Stimulated activated CD8-positive, alpha-beta memory T cell treated with anti-CD3 and anti-CD28 coated beads, Interleukin-15, amount 100 ng/mL, for 4 hours (primary cell): ENCODE data around the gene MCM3AP.
A peak's percentile ranks its signal among the peaks of the same experiment; 100 is the strongest.
"Not testable (repeated sequence)": the region's sequence is repeated elsewhere in the genome, so short reads cannot be mapped to it uniquely, and the experiment has no call there.

Source experiments
- DNase-seq, 2 donors: peaks; one replicate each; pipeline ENCODE4 v3.0.0-alpha.2; 2020; ENCODE audit warnings: low read depth in 2 of 2

MCM3AP gene

GRCh38 chr21:46243960-46244361 is 41.5 kb downstream of the MCM3AP start:
- DNase-seq, result no peak

DNA sequence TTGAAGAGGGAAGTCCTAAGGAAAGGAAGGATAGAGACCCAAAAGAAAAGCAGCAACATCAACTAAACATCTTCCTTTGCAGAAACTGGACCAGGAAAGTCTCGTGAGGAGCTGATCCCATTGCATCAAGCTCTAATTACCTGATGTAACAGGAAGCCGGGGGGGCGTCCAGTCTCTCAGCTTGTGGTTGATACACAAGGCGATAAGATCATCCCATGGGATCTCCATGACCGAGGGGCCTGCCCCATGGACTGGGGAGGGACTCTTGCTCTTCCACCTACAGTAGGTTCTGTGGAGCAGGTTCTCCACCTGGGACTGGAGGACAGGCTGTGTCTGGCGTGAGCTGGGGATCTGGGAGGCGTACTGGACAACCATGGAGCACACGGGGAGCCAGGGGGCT is 42.1 kb downstream of the MCM3AP start:
- no peak for DNase-seq

GRCh38 chr21:46241577-46241976 is 43.8 kb downstream of the MCM3AP start:
- DNase-seq, result not testable (repeated sequence)

DNA sequence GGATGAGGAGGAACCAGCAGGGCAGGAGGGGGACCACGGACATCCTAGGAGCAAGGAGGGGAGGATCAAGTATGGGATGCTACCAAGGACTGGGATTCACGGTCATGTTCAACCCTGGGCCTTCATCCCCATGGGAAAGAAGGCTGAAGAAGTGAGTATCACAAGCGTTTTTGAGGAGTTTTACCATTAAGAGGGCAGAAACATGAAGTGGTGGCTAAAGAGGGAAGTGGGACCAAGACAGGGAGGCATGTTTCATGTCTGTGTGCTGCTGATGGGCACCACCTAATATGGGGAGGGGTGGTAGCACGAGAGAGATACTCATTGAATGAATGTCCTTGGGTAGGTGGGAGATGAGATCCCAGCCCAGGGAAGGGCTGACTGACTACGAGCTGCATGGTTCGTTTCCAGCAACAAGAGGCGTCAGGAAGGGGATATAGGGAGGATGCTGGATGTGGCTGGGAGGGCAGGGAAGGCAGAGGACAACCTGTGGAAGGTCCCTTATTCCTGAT is 45.5 kb downstream of the MCM3AP start:
- no peak for DNase-seq

DNA sequence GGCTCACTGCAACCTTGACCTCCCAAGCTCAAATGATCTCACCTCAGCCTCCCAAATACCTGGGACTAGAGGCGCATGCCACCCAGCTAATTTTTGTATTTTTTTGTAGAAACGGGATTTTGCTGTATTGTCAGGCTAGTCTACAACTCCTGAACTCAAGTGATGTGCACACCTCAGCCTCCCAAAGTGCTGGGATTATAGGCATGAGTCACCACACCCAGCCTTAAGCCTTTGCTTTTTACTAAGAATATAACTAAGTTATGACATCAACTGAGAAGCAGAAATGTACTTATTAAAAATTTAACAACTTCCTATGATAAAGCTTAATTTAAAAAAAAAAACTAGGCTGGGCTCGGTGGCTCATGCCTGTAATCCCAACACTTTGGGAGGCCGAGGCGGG is 47.9 kb downstream of the MCM3AP start:
- no peak for DNase-seq

- no peak for DNase-seq
Measured at GRCh38 chr21:46234436-46234950, 50.9 kb downstream of the MCM3AP start.

- DNase-seq, result no peak
Measured at GRCh38 chr21:46229923-46230260, 55.5 kb downstream of the MCM3AP start.

GRCh38 chr21:46229133-46229922 is 56.1 kb downstream of the MCM3AP start:
- peak in 1 of 2 donors; percentile 11 for DNase-seq

DNA sequence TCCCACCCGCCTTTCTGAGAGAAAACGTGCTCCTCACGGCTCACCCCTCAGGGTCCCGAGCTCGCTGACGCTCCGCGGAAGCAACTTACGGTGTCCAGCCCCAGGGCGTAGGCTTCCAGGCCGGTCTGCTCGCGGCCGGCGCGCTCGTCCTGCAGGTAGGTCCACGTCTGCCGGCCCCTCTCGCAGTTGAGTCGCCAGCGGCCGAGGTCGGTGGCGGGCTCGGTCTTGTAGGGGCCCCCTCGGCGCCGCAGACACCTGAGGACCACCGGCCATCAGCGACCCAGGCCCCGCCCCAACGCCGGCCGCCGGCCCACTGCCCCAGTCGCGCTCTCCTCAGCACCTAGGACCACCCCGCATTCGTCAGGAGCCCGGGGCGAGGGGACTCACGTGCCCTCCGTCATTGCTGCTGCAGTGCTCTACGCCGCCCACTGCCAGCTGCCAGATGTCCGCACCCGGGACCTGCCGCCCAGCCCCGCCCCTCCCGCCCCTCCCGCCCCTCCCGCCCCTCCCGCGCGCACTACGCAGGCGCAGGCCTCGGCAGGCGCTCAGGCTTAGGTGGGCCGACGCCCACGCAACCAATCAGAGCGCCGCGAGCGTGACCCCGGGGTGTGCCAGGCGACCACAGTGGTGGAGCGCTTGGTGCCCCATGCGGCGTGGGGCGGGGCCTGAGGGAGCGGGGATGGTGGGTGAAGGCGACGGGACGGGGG is 56.9 kb downstream of the MCM3AP start, which contains the start of gene LSS:
Gene LSS, minus strand, starts transcription at position 430 of the 707 bp plus-strand sequence. Its CDS starts 29 bp downstream, at position 401.
- DNase-seq, result peak; percentile 96

GRCh38 chr21:46227811-46228344 is 57.5 kb downstream of the MCM3AP start:
- no peak for DNase-seq

- no peak for DNase-seq
Measured at GRCh38 chr21:46226920-46227599, 58.4 kb downstream of the MCM3AP start.

DNA sequence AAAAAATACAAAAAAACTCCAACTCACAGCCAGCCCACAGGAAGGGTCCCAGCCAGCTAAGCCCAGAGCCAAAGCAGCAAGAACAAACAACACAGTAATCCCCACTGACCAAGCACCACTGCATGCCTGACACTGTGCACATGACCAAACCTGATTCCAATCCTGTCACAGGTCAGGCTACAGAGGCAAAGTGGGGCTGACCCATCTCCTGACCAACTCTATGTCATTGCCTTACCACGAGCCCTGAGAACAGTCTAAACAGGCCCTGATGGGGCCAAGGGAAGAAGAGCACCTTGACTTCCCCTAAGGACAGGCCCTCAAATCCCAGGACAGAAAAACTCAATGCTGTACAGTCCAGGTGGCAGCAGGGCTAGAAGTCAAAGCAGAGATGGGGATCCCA is 59.3 kb downstream of the MCM3AP start:
- DNase-seq, result no peak

- DNase-seq, result not testable (repeated sequence)
Measured at GRCh38 chr21:46223661-46224060, 61.8 kb downstream of the MCM3AP start.

DNA sequence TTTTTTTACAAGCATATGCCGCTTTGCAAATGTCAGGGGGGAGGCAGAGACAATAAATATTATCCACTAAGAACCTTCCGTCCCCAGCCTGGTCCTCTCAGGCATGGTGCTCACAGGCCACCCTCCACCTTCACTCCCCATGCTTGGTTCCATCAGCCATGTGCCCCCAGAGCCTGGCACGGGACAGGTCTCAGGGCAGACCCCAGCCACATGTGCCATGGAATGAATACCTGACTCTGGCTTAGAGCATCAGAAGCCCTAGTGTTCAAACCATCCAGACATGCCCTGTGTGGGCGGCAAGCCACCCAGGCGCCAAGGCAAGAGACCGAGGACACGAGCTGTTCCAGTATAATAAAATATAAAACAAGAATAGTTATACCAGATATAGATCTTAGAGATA is 62.2 kb downstream of the MCM3AP start:
- no peak for DNase-seq

DNA sequence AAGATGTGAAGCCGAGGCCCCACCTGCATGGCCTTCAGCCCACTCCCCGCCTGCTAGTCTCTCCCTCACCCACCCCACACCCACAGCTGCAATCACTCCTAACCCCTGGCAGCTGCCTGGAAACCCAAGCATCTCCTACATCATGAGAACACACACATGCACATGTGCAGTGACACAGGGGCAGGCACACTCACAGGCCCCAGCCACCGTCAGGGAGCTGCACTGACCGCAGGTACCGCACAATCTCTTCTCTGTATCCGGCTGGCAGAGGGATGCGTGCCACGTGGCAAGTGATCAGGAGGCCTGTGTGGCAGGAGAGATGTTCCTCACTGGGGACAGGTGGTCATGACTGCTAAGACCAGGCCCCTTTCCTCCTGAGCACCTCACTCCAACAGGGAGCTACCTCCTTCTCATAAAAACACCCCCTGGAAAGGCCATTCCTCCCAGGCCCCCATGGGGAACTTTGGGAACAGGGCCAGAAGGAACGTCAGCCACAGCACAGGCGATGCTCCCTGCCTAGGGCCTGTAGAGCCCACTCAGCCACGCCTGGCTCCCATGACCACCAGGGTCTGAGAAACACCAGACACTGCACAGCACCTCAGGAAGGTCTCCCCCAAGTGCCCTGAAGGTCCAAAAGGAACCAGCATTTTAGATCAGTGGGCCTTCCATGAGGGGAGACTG is 62.8 kb downstream of the MCM3AP start:
- no peak for DNase-seq

- no peak for DNase-seq
Measured at GRCh38 chr21:46221664-46222435, 63.6 kb downstream of the MCM3AP start.

DNA sequence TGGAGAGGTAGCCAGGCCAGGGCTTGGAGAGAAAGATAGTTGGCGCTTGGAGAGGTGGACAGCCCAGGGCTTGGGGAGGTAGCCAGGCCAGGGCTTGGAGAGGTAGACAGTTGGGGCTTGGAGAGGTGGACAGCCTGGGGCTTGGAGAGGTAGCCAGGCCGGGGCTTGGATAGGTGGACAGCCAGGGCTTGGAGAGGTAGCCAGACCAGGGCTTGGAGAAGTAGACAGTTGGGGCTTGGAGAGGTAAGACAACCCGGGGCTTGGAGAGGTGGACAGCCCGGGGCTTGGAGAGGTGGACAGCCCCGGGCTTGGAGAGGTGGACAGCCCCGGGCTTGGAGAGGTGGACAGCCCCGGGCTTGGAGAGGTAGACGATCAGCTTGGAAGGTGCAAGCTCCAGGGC is 64.6 kb downstream of the MCM3AP start:
- DNase-seq, result no peak

DNA sequence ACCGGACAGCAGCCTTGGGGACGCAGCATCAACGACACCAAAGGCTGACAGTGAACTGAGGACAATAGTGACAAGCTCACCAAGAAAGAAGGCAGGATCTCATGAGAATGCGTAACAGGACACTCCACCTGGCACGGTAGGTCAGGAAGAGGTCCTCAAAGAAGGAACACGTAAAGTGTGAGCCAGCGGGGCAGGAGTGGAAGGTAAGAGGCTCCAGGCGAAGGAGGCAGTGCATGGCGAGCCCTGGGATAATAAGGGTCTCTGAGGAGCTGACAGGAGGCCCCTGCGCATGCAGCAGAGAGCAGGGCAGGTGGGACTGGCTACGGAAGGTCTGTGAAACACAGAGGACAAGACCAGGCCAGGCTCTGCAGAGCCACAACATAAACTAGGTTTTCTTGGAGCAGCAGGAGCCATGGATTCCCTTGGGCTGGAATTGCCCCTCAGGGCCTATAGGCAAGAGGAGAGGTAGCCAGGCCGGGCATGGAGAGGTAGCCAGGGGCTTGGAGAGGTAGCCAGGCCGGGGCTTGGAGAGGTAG is 65.1 kb downstream of the MCM3AP start:
- no peak for DNase-seq

DNA sequence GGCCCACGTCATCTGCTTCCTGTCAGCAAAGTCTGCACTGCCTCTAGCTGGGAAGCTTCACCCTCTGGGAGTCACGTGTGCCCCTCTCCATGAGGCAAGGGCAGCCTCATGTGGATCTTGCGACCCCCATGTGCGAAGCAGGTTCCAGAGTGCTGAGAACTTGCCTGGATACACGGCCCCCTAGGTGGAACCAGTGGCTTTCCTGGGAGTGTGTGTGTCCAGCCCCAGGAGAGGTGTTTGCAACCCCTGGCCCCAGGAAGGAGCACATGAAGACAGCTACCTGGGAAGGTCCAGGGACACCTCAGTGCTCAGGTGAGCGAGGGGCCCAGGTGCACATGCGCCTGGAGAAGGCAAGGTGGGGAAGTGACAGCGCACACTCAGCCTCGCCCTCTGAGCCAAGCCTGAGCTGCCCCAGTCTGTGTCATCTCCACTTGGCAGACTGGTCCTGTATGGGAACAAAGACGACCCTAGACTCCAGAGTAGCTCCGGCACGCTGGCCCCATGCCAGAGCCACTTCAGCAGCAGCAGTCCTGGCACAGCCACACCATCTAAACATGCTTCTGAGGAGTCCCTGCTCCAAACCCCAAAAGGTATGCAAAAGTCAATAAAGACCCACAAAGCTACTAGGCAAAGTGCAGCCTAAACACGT is 65.7 kb downstream of the MCM3AP start:
- DNase-seq, result no peak
